ENCODE measurements around the gene TIMM21. TPM values are rescaled to one million over a fixed set of nuclear protein-coding genes. Genes with fewer than 3 reads are reported as not detected.

The TIMM21 gene
- polyA plus RNA-seq, 1 donor from 2014 or later = 59.2 TPM

GRCh38 chr18:74179623-74180199, 31.4 kb downstream of the TIMM21 start:
- no peak overlapping the region for H3K4me2 ChIP-seq (ENCODE audit: low read length)
- no peaks in the 10 kb centered on the region for H3K27me3 ChIP-seq (ENCODE audit: insufficient read depth, low read depth, low read length)
- no peaks in the 10 kb centered on the region for H3K36me3 ChIP-seq (ENCODE audit: insufficient read depth, low read length)
- no peak overlapping the region for H2AFZ ChIP-seq (ENCODE audit: low read depth, low read length)
- no peaks in the 10 kb centered on the region for H3K79me2 ChIP-seq (replicated peaks; ENCODE audit: insufficient read depth, low read length)
- H3K9me3 ChIP-seq (ENCODE audit: low read length) = no peaks in the 10 kb centered on the region
- TF ChIP-seq POLR2AphosphoS5 (IDR thresholded peaks at IDR 0.05) = no peak
- no peak for TF ChIP-seq CTCF (IDR thresholded peaks at IDR 0.05; ENCODE audit: poor library complexity, severe bottlenecking)
- TF ChIP-seq REST (IDR thresholded peaks at IDR 0.05; ENCODE audit: borderline replicate concordance) = no peak
- no peak for TF ChIP-seq MXI1 (conservative IDR thresholded peaks at IDR 0.05; ENCODE audit: poor library complexity, severe bottlenecking)
- no peak for TF ChIP-seq SMC3 (conservative IDR thresholded peaks at IDR 0.05; ENCODE audit: poor library complexity)
- no peak for TF ChIP-seq EZH2 (IDR thresholded peaks at IDR 0.05; ENCODE audit: borderline replicate concordance, insufficient read depth, low read length, poor library complexity, severe bottlenecking)
- no peak overlapping the region for H3K27ac ChIP-seq (ENCODE audit: low read length)
- no peak overlapping the region for H3K9ac ChIP-seq (ENCODE audit: low read length)
- no peaks in the 10 kb centered on the region for H3F3A ChIP-seq (ENCODE audit: insufficient read depth, low read length, poor library complexity, severe bottlenecking)
- H4K20me1 ChIP-seq (ENCODE audit: insufficient read depth) = no peaks in the 10 kb centered on the region
- H3K9me2 ChIP-seq (ENCODE audit: insufficient read depth, low read length) = no peaks in the 10 kb centered on the region
- no peak overlapping the region for H3K4me3 ChIP-seq (ENCODE audit: low read length)

- no peak for TF ChIP-seq TAF1 (IDR thresholded peaks at IDR 0.05; ENCODE audit: low read depth)
- TF ChIP-seq EP300 (conservative IDR thresholded peaks at IDR 0.05; ENCODE audit: poor library complexity, severe bottlenecking) = no peak
- TF ChIP-seq REST (IDR thresholded peaks at IDR 0.05; ENCODE audit: borderline replicate concordance) = no peak
- no peak for TF ChIP-seq CTCF (IDR thresholded peaks at IDR 0.05; ENCODE audit: poor library complexity, severe bottlenecking)
- TF ChIP-seq RAD21 (conservative IDR thresholded peaks at IDR 0.05) = no peak
- no peak for TF ChIP-seq MXI1 (conservative IDR thresholded peaks at IDR 0.05; ENCODE audit: poor library complexity, severe bottlenecking)
- no peak for TF ChIP-seq POLR2AphosphoS5 (IDR thresholded peaks at IDR 0.05)
- TF ChIP-seq EZH2 (IDR thresholded peaks at IDR 0.05; ENCODE audit: borderline replicate concordance, insufficient read depth, low read length, poor library complexity, severe bottlenecking) = no peak
- TF ChIP-seq SMC3 (conservative IDR thresholded peaks at IDR 0.05; ENCODE audit: poor library complexity) = no peak
- no peaks in the 10 kb centered on the region for H4K20me1 ChIP-seq (ENCODE audit: insufficient read depth)
- no peak overlapping the region for H2AFZ ChIP-seq (ENCODE audit: low read depth, low read length)
- no peaks in the 10 kb centered on the region for H3K79me2 ChIP-seq (replicated peaks; ENCODE audit: insufficient read depth, low read length)
- no peaks in the 10 kb centered on the region for H3K36me3 ChIP-seq (ENCODE audit: insufficient read depth, low read length)
- H3F3A ChIP-seq (ENCODE audit: insufficient read depth, low read length, poor library complexity, severe bottlenecking) = no peaks in the 10 kb centered on the region
- H3K9me2 ChIP-seq (ENCODE audit: insufficient read depth, low read length) = no peaks in the 10 kb centered on the region
- no peaks in the 10 kb centered on the region for H3K27me3 ChIP-seq (ENCODE audit: insufficient read depth, low read depth, low read length)
- no peak overlapping the region for H3K4me3 ChIP-seq (ENCODE audit: low read length)
- H3K27ac ChIP-seq (ENCODE audit: low read length) = no peak overlapping the region
- no peaks in the 10 kb centered on the region for H3K9me3 ChIP-seq (ENCODE audit: low read length)
- no peak overlapping the region for H3K9ac ChIP-seq (ENCODE audit: low read length)
- no peak overlapping the region for H3K4me2 ChIP-seq (ENCODE audit: low read length)
Observed at GRCh38 chr18:74182335-74182734, 34.0 kb downstream of the TIMM21 start.

Measured in neural cell (in vitro differentiated cells).